HG02885 (cell line): Measurements from ENCODE around the gene DGKH.
"Not testable (repeated sequence)": the region's sequence is repeated elsewhere in the genome, so short reads cannot be mapped to it uniquely, and the experiment has no call there.

Experiments
- ATAC-seq: cut with Tn5 transposase; IDR thresholded peaks from one replicate; pipeline ENCODE4 v1.9.1; 2021; ENCODE audit warnings: mild to moderate bottlenecking; ENCODE audit not compliant: unreplicated experiment, poor library complexity

DGKH gene

GRCh38 chr13:42219051-42219450 is 170.6 kb downstream of the DGKH start:
- no peak for ATAC-seq

DNA sequence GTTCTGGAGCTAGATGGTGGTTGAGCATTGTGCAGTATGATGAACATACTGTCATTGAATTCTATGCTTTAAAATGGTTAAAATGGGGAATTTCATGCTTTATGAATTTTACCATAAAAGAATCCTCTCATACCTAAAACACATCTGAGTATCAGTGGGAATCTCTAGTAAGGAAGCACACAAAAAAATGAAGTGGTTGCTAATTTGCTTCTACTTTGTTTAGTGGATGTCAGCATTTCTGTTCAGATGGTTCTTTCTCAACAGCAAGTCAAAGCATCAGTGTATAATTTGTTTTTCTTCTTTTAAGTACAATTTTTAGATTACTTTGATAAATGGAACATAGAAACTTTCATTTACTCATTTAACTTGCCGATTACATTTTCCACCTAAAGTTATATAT is 171.4 kb downstream of the DGKH start:
- no peak for ATAC-seq

DNA sequence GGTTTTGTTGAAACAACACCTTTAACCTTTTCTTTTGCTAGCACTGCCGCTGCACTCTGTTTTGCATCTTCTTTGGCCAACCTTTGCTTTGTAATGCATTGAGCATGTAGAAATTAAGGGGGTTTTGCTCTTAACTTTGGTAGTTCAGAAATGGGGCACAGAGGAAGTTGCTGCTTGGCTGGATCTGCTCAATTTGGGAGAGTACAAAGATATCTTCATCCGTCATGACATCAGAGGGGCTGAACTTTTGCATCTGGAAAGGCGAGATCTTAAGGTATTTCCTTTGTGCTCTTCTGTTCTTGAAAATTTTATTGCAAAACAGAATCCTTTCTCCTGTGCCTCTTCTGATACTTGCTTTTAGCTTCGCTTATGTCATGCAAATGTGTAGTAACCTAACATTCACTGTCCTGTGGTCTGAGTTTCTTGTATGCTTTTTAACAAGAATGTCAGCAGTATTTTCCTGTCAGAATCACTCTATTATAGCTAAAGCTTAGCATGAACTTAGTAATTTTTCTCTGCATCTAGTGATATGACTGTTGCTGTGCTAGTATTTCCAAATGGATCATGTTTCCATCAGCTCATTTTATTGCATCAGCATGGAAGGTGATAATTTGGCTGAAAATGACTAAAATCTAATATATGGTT is 172.8 kb downstream of the DGKH start:
- ATAC-seq: no peak

GRCh38 chr13:42223681-42224080 is 175.2 kb downstream of the DGKH start:
- no peak for ATAC-seq

DNA sequence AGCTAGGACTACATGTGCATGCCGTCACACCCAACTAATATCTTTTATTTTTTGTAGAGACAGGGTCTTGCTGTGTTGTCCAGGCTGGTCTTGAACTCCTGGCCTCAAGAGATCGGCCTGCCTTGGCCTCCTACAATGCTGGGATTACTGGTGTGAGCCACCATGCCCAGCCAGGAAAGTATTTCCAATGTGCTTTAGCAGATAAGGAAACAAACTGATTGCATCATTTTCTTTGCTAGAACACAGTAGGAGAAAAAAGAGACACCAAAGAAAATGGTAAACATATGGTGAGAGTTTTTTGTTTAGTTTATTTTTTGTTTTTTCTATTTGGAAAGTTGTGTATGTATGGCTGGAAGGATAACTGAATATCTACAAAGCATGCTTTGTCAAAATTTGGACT is 176.6 kb downstream of the DGKH start:
- no peak for ATAC-seq

DNA sequence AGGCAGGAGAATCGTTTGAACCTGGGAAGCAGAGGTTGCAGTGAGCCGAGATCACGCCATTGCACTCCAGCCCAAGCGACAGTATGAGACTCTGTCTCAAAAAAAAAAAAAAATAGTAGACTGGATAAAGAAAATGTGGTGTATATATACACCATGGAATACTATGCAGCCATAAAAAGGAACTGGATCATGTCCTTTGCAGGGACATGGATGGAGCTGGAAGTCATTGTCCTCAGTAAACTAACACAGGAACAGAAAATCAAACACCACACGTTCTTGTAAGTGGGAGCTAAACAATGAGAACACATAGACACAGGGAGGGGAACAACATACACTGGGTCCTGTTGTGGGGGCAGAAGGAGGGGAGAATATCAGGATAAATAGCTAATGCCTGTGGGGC is 178.3 kb downstream of the DGKH start:
- not testable (repeated sequence) for ATAC-seq

DNA sequence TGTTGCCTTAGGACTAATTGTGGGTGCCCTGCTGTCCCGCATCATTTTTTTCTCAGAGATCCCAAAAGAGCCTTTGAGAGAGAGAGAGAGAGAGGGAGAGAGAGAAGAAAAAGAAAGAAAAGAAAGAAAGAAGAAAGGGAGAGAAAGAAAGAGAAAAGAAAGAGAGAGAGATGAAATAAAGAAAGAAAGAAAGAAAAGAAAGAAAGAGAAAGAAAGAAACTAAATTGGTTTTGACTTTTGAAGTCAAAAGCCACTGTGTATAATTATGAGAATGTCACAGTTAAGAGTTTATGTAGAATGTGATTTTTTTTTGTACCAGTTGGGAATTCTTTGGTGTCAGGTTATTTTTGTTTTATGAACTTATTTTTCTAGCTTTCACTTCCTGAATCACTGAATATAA is 180.1 kb downstream of the DGKH start:
- ATAC-seq: no peak

DNA sequence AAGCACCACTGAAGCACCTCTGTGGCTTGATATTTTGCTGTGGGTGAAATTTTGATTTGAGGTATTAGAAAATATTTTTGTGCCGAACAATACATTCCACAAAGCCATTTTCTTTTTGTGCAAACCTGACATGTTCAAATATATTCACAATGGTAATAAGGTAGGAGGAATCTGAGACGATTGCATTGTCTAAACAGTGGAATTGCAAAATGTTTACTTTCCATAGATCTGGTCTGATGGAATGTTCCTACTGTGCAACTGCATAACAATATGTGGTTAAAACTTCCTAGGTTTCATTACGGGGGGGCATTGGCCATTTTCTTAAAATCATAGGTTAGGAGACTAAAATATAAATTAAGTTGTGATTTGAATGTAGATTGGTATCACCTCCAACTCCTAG is 180.8 kb downstream of the DGKH start:
- no peak for ATAC-seq

GRCh38 chr13:42232671-42233070 is 184.2 kb downstream of the DGKH start:
- no peak for ATAC-seq

- no peak for ATAC-seq
Measured at GRCh38 chr13:42233726-42234125, 185.3 kb downstream of the DGKH start.

DNA sequence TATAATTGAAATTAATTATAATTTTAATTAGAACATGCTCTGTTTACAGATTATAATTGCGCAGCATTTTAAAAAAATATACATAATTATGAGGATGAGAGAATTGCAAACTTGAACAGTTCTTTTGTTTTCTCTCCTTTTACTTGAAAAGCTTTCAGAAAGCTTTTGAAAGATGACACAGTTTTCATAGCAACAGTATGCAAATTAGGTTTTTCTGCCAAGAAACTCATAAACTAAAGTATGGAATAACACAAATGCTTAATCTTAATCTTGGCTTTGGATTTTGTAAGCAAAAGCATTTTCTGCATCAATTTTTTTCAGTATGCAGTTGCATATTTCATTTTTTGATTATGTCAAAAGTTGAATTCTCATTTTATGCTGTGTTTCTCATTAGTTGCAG is 190.7 kb downstream of the DGKH start:
- no peak for ATAC-seq

DNA sequence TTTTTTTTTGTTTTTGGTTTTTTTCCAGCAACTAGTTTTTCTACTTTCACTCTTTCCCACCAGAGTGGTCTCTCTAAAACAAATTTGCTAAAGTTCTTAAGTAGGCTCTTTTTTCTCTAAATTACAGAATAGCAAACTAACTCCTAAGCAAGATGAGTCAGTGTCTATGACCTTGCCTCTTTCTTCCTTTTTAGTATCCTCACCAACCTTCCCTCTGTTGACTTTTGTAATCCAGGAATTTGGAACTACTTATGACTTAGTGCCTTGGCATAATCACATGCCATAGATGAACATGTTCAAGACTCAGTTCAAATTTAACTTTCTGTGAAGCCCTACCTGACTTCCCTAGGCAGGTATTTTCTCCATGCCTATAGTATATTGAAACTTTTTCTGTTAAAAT is 191.2 kb downstream of the DGKH start:
- no peak for ATAC-seq

DNA sequence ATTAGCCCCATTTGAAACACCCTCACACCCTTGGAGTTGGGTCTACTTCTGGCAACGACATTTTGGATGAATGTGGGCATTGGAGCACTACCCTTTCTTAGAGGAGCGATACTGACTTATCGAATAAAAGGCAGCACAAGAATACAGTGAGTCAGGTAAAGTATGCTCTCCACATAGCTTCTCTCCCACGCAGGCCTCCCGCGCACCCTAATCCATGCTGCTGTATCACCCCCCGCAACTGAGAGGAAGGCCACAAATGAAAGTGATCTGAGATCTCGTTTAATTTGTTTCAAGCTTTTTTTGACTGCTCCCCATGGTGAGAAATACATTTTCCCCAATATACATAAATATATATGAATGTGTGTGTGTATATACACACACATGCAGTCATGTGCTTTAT is 198.1 kb downstream of the DGKH start:
- no peak for ATAC-seq

- no peak for ATAC-seq
Measured at GRCh38 chr13:42247883-42248282, 199.4 kb downstream of the DGKH start.

- no peak for ATAC-seq
Measured at GRCh38 chr13:42255886-42256285, 207.4 kb downstream of the DGKH start.

GRCh38 chr13:42258747-42259146 is 210.3 kb downstream of the DGKH start:
- no peak for ATAC-seq

GRCh38 chr13:42259515-42259914 is 211.1 kb downstream of the DGKH start:
- no peak for ATAC-seq

GRCh38 chr13:42260903-42261654 is 212.6 kb downstream of the DGKH start:
- ATAC-seq: no peak

DNA sequence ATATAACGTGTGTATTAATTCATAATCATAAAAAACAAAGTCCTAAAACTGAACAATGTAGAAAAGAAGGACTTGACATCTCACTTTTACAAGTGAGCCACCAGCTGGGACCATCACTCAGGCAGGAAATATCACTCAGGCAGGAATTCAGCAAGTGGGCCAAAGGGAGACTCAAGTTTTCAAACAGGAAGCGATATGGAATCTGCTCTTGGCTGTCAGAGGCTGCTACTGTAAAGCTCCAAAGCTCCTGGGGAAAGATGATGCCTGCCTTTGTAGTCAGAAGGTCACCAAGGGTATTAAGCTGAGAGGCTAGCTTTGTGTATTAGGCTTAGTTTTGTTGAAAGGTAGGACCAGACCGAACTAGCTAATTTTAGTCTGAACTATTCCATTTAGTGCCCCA is 218.0 kb downstream of the DGKH start:
- ATAC-seq: no peak

DNA sequence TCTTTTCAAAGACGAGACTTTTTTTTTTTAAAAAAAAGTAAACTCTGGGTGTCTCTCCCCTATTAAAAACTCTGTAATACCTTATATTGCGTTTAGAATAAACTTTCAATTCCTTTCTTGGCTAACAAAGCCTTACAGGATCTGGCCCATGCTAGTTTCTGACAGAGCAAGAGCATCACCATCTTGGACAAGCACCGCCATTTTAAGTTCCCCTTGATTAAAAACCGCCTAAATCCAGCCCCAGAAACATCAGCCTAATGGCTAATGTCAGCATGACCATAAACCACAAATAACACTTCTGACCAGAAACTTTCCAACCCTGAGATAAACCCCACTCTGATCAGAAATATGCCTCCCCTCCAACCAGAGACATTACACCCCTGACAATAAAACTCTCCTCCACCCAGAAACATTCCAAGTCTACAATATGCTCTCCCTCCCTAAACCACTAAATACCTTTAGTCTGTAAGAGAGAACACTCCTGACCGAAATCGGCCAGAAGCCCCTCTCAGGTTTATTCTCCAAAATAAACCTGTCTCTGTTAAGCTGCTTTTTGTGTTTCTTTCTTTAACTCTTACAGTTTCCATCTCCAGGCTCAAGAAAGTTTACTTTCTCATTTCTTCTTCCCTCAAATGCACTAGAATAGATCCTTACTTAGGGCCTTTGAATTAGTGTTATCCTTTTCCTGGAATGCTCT is 221.9 kb downstream of the DGKH start:
- no peak for ATAC-seq

DNA sequence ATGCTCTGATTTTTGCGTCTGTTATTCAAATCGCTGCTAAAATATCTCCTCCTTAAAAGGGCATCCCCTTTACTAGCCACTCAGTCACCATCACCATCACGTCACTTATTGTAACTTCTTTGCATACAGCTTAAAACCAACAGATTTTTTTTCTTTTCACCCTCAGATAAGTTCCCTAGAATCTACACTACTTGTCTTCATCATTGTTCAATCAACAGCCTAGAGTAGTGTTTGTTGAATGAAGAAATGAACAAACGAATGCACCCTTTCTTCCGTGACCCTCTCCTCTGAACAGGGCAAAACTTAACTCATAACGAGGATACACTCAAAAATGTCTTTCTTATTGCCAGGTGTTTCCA is 222.4 kb downstream of the DGKH start:
- no peak for ATAC-seq
